MCF 10A (cell line): ENCODE measurements around the gene TBC1D14. TPM values are rescaled to one million over a fixed set of nuclear protein-coding genes. Genes with fewer than 3 reads are reported as not detected.

Experiments
- BruUV-seq: library from RNA; stranded (reverse); fragments of 400-500 nt; replicated peaks from 2 replicates; lab custom pipeline; 2021; lab: Mats Ljungman, UMichigan
- CTCF ChIA-PET: fragments of 300-600 bp; sonication (Branson Sonifier 250); formaldehyde crosslinking; extraction: SDS; loops from one replicate; lab custom pipeline; 2021; ENCODE audit warnings: antibody characterized with exemption, inconsistent platforms; lab: Yijun Ruan, JAX
- POLR2A ChIA-PET: fragments of 300-600, 350-650 bp; sonication (Branson Sonifier 250); formaldehyde crosslinking; extraction: SDS; loops from one replicate; lab custom pipeline; 2020; ENCODE audit warnings: antibody characterized with exemption, inconsistent platforms; lab: Yijun Ruan, JAX
- DNase-seq: peaks from one replicate; pipeline ENCODE4 v3.0.0-alpha.2; 2018; ENCODE audit not compliant: unreplicated experiment
- H3K27ac Mint-ChIP-seq: one replicate; pipeline ENCODE4 v1.8.0; 2022; ENCODE audit warnings: mild to moderate bottlenecking, low read depth, mixed read lengths; ENCODE audit not compliant: unreplicated experiment
- H3K27me3 Mint-ChIP-seq: one replicate; pipeline ENCODE4 v1.8.0; 2022; ENCODE audit warnings: mixed read lengths; ENCODE audit not compliant: insufficient read depth, unreplicated experiment
- H3K36me3 Mint-ChIP-seq: one replicate; pipeline ENCODE4 v1.8.0; 2022; ENCODE audit warnings: mild to moderate bottlenecking, moderate library complexity, mixed read lengths; ENCODE audit not compliant: insufficient read depth, unreplicated experiment
- H3K4me1 Mint-ChIP-seq: one replicate; pipeline ENCODE4 v1.8.0; 2022; ENCODE audit warnings: mixed read lengths; ENCODE audit not compliant: insufficient read depth, unreplicated experiment
- H3K4me3 Mint-ChIP-seq: one replicate; pipeline ENCODE4 v1.8.0; 2022; ENCODE audit warnings: mild to moderate bottlenecking, moderate library complexity, mixed read lengths; ENCODE audit not compliant: unreplicated experiment
- H3K9me3 Mint-ChIP-seq: one replicate; pipeline ENCODE4 v1.8.0; 2022; ENCODE audit warnings: mixed read lengths; ENCODE audit not compliant: unreplicated experiment
- intact Hi-C: fragments of 100-400 bp; cut with micrococcal nuclease; formaldehyde crosslinking; loops from 2 replicates; pipeline ENCODE4 v1.14.1; 2022
- total RNA-seq: library from RNA; stranded (reverse); gene quantifications from 2 replicates; pipeline ENCODE4 v1.2.3, GENCODE V29; 2022
- TF ChIP-seq, protein P1 (sequence below): fragments of 200-600 bp; IDR thresholded peaks from one replicate; pipeline ENCODE4 v1.8.0; 2022; ENCODE audit warnings: antibody characterized with exemption, mild to moderate bottlenecking; ENCODE audit not compliant: unreplicated experiment

TBC1D14 gene
- total RNA-seq, 1 experiment from 2014 or later = 55.1 TPM

DNA sequence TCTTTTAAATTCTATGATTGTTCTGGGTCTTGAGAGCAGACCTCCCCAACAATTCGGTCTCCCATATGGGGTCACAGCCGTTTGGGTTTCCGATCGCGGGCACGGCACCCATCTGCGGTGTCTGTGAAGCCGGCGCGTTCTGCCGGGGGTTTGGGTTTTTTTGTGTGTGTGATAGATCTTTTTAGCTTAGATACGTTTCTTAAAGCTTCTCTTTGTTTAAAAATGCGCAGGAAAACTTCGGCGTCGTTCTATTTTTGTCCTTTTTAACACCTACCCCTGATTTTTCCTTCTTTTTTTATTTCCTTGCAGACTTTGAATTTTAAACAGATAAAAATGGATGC lies 34.2 kb downstream of the TBC1D14 start:
- POLR2A ChIA-PET = interaction anchor here (0.8 kb wide), 1 partner anchor 43 kb away, joined by 3 read pairs; no protein-coding TSS in a partner anchor
- intact Hi-C loops = no loop called here
- no TSS peak for BruUV-seq
- no peak for DNase-seq
- Mint-ChIP-seq H3K27me3 (no peaks in the 10 kb centered on the region), H3K27ac (peak overlapping the region; percentile 95), H3K9me3 (no peaks in the 10 kb centered on the region), H3K4me3 (no peak overlapping the region), H3K4me1 (peaks cover 32% of the 10 kb centered on the region), H3K36me3 (peaks cover 14% of the 10 kb centered on the region)
- CTCF ChIA-PET = interaction anchor here (1.4 kb wide), 1 partner anchor 39 kb away, joined by 3 read pairs; no protein-coding TSS in a partner anchor
- TF ChIP-seq, protein P1, sequence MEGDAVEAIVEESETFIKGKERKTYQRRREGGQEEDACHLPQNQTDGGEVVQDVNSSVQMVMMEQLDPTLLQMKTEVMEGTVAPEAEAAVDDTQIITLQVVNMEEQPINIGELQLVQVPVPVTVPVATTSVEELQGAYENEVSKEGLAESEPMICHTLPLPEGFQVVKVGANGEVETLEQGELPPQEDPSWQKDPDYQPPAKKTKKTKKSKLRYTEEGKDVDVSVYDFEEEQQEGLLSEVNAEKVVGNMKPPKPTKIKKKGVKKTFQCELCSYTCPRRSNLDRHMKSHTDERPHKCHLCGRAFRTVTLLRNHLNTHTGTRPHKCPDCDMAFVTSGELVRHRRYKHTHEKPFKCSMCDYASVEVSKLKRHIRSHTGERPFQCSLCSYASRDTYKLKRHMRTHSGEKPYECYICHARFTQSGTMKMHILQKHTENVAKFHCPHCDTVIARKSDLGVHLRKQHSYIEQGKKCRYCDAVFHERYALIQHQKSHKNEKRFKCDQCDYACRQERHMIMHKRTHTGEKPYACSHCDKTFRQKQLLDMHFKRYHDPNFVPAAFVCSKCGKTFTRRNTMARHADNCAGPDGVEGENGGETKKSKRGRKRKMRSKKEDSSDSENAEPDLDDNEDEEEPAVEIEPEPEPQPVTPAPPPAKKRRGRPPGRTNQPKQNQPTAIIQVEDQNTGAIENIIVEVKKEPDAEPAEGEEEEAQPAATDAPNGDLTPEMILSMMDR = no peak

DNA sequence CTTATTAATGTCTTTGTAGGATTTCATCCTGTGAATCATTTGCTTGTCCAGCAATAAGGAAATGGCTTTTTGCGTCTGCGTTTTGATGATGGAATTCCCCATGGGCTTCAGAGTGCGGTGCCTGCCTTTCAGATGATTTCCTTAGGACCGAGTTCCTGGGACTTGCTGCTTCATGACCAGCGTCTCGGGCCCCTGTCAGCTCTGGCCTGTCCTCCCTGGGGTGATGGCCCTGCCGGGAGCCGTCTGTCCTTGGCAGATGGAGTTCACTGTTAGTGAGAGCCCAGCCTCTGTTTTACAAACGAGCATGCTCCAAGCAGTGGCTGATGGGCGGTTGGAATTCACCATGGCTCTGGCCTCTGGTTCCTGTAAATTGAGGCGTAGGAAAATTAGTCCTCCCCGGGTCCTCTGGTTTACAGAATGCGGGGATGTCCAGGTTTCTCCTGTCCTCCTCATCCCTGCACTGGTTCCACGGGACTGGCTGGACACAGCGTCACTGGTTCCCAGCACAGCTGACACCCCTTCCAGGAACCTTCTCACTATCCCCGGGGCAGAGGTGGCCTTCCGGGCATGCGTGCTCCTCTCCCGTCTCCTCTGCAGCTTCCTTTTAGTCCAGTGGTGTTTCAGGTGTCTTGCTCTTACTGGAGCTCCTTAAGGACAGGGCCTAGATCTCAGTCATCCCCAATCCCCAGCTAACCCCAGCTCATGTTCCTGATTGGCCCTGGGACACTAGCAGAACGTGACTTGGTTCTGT lies 34.9 kb downstream of the TBC1D14 start:
- Mint-ChIP-seq H3K4me3 (no peak overlapping the region), H3K27me3 (no peaks in the 10 kb centered on the region), H3K4me1 (peaks cover 32% of the 10 kb centered on the region), H3K36me3 (peaks cover 14% of the 10 kb centered on the region), H3K9me3 (no peaks in the 10 kb centered on the region), H3K27ac (no peak overlapping the region)
- intact Hi-C loops = no loop called here
- POLR2A ChIA-PET = interaction anchor here (0.8 kb wide), 1 partner anchor 42 kb away, joined by 3 read pairs; no protein-coding TSS in a partner anchor
- CTCF ChIA-PET = interaction anchor here (0.5 to 2.5 kb wide), 4 partner anchors 29 to 209 kb away, joined by 3 to 13 read pairs (median 4); no protein-coding TSS in a partner anchor
- DNase-seq = no peak
- TF ChIP-seq, protein P1 = no peak
- no TSS peak for BruUV-seq

DNA sequence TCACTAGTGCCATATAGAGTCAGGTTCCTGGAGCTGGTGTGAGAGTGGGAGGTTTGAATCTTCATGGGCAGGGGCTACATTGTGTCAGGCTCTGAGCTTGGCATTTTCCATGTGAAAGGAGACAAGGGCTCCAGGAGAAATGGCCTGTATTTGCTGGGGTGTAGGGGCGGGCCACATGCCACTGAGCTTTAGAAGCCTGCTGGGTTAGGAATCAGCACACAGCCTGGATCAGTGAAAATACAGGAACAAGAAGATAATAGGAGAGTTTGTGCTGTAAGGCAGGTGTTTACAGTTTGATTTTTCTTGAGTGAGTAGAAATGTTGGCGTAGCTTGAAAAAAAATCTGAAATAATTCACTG lies 35.4 kb downstream of the TBC1D14 start:
- no peak overlapping the region for H3K4me3 Mint-ChIP-seq
- H3K9me3 Mint-ChIP-seq = no peaks in the 10 kb centered on the region
- no peak for DNase-seq
- POLR2A ChIA-PET = interaction anchor here (0.8 kb wide), 1 partner anchor 21 kb away, joined by 3 read pairs; no protein-coding TSS in a partner anchor
- no peaks in the 10 kb centered on the region for H3K27me3 Mint-ChIP-seq
- H3K27ac Mint-ChIP-seq = no peak overlapping the region
- TF ChIP-seq, protein P1 = no peak
- CTCF ChIA-PET = interaction anchor here (0.5 to 2.5 kb wide), 4 partner anchors 29 to 210 kb away, joined by 3 to 13 read pairs (median 4); no protein-coding TSS in a partner anchor
- peaks cover 32% of the 10 kb centered on the region for H3K4me1 Mint-ChIP-seq
- BruUV-seq = no TSS peak
- intact Hi-C loops = no loop called here
- peaks cover 14% of the 10 kb centered on the region for H3K36me3 Mint-ChIP-seq

DNA sequence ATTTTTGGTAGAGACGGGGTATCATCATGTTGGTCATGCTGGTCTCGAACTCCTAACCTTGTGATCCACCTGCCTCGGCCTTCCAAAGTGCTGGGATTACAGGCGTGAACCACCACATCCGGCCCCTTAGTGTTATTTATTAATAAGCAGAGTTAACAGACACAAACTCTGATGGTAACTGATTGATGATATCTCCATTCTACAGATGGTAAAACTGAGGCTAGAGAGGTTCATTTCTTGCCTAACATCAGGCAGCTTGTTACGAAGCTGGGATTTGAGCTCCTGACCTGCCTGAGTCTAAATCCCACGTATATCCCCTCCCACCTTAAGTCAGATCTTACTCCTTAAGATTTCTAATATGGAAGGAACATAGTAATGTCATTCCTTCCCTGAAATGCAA lies 36.9 kb downstream of the TBC1D14 start:
- H3K36me3 Mint-ChIP-seq = peaks cover 15% of the 10 kb centered on the region
- H3K4me3 Mint-ChIP-seq = no peak overlapping the region
- intact Hi-C loops = no loop called here
- BruUV-seq = no TSS peak
- no peak overlapping the region for H3K27ac Mint-ChIP-seq
- TF ChIP-seq, protein P1 = no peak
- POLR2A ChIA-PET = no interaction called here
- H3K4me1 Mint-ChIP-seq = peaks cover 18% of the 10 kb centered on the region
- H3K27me3 Mint-ChIP-seq = no peaks in the 10 kb centered on the region
- H3K9me3 Mint-ChIP-seq = no peaks in the 10 kb centered on the region
- DNase-seq = no peak
- CTCF ChIA-PET = interaction anchor here (1.6 to 2.5 kb wide), 2 partner anchors 27 to 124 kb away, joined by 4 to 13 read pairs; no protein-coding TSS in a partner anchor
